GM19023 (cell line): ENCODE measurements around the gene ORC6.
"Not testable (repeated sequence)": the region's sequence is repeated elsewhere in the genome, so short reads cannot be mapped to it uniquely, and the experiment has no call there.

ENCODE experiments used
- ATAC-seq: cut with Tn5 transposase; IDR thresholded peaks from one replicate; pipeline ENCODE4 v1.9.1; 2021; ENCODE audit warnings: mild to moderate bottlenecking, moderate library complexity; ENCODE audit not compliant: unreplicated experiment

ORC6 gene, protein sequence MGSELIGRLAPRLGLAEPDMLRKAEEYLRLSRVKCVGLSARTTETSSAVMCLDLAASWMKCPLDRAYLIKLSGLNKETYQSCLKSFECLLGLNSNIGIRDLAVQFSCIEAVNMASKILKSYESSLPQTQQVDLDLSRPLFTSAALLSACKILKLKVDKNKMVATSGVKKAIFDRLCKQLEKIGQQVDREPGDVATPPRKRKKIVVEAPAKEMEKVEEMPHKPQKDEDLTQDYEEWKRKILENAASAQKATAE

DNA sequence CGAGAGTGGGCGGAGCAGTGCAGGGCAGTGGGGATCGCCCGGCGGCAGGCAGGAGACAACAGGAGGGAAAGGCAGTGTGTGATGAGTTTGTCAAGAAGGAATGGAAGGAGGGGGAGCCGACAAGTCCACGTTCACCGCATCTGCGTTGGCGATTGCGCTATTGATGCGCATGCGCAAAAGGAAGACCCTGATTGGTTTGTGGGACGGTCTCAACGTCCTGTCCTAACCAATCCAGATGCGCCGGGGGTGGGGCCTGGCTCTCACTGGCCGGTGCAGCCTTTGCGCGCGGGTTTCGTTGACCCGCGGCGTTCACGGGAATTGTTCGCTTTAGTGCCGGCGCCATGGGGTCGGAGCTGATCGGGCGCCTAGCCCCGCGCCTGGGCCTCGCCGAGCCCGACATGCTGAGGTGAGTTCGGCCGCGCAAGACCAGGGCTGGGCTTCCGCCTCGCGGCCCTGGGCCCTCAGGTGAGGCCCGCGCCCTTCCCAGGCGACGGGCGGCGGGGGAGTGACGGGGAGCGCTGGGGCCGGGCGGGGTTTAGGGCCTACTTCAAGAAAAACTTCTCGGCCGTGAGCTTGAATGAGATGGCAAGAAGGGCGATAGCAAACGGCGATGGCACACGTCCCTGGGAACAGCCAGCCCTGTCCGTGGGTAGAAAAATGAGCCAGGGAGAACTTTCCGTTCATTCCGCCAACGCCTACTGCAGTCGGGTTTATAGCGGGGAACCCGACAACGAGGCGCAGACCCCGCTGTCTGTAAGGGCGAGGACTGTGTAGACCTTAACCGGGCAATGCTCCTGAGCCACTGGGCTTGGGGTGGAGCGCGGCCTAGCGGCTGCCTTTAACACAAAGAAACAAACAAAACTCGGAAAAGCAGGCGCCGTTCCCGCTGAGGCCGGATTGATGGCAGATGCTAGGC lies at the start of gene ORC6:
TSS of gene ORC6 (plus strand) at position 295 of the 916 bp plus-strand sequence. CDS start at position 342, 47 bp downstream.
- peak; percentile 77 for ATAC-seq

DNA sequence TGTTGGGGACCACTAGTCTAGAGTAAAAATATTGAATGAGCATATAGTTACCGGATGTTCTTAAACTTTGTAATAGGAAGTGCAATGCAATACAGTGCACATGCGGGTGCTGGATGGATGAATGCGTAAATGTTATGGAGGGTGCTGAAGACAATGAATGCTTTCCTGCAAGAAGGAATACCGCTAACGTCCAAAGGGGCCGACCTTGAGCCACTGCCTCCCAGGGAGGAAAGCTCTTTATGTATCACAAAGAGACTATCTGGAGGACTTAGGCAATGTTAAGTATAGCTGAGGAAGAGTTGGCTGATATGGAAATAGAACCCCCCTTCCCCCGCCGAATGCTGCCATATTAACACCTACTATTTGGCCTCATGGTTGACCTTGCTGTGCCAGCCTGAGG lies 40.8 kb upstream of the ORC6 start:
- no peak for ATAC-seq

DNA sequence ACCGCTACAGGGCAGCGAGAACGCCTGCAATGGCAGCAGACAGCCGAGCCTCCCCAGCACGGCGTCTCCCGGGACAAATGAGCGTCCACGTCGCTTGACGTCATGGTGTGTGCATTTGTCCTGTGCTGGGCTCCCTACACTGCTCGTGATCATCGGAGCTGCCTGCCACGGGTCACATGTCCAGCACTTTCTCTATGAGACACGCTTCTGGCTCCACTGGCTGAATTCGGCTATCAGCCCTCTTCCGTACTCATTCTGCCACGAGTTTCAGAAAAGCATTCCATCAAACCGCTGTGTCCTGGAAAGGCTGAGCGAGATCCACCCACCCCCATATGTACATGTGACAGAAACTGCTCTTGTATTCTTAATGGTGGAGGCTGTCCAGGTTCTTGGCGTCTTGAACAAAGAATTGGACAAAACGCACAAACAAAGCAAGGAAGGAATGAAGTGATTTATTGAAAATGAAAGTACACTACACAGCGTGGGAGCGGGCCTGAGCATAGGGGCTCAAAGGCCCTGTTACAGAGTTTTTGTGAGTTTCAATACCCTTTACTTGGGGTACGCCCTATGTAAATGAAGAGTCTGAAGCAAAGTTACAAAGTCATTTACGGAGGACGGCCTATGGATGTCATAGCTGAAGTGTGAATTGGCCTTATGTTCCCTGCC lies 39.7 kb upstream of the ORC6 start:
- ATAC-seq = no peak

GRCh38 chr16:46650254-46650623 lies 39.2 kb upstream of the ORC6 start:
- ATAC-seq = no peak

GRCh38 chr16:46651305-46651704 lies 38.2 kb upstream of the ORC6 start:
- ATAC-seq = no peak

- peak; percentile 89 for ATAC-seq
These were observed 30.5 kb upstream of the ORC6 start for GRCh38 chr16:46658925-46659324.

DNA sequence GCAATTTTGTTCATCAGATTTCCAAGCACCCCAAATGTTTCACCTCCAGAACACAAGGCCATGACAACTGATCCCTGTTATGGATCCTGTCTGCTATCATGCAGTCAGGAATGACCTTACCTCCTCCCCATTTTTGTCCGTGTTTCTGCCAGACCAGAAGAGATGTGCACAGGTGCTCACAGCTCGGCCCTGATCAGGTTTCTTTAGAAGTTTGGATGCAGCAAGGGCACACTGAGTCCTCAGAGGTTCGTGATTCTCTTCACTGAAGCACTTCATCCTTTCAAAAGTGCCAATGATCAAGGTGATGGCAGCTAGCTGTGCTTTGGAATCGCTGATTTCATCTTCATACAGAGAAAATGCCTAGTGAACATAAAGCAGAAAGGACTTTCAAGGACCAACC lies 27.3 kb upstream of the ORC6 start:
- no peak for ATAC-seq

GRCh38 chr16:46673320-46674013 lies 16.0 kb upstream of the ORC6 start:
- peak; percentile 84 for ATAC-seq

DNA sequence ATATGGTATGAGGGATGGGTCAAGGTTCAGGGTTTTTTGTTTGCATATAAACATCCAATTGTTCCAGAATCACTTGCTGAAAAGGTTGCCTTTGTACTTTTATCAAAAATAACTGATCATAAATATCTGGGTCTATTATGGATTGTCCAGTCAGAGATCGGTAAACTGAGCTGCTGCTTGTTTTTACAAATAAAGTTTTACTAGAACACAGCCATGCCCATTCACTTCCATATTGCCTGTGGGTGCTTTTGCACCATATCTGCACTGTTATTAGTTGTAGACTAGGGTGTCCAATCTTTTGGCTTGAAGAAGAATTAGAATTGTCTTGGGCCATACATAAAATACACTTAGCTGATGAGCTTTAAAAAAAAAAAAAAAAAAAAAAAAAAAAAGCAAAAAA lies 11.5 kb upstream of the ORC6 start:
- ATAC-seq = not testable (repeated sequence)

- not testable (repeated sequence) for ATAC-seq
These were observed 7.6 kb upstream of the ORC6 start for GRCh38 chr16:46681867-46682266.

- no peak for ATAC-seq
These were observed 2.5 kb upstream of the ORC6 start for GRCh38 chr16:46686815-46687473.

DNA sequence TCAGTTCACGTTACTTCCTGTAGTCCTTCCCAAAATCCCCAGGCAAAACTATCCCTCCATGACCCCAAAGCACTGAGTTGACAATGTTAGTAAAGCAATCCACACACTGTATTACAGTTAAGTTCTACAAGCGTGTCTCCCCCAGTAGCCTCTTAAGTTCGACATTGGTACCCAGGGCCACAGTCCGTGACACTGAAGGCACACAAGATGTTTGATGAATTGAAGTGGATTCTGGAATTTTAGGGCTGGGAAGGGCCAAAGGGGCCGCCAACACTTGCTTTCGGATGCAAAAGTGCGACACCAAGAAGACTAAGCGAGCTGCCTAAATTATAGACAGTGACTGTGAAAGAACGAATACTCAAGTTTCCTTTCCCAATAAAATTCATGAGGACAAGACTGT lies 2.0 kb upstream of the ORC6 start:
- no peak for ATAC-seq

DNA sequence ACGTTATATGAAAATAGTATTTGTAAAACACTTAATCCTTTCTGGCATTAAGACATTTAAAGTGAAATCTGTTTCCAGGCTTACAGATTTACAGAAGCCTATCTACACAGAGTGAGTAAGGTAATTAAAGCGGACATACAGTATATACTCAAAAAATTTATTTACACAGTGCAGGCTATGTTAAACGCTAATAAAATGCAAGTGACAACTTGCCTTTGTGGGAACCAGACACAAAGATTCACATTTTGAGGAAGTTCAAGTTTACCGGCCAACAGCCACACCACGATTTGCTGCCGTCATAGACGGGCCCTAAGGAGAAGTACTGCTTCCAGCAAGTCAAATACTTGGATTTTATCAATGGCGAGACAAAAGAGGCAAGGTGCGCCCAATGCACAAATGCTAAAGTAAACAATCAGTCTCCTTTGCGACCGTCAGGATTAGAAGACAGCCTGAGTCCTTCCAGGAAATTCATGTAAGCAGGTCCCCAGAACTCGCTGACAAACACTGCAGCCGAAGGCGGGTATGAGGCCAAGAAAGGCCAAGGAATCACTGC lies 1.3 kb upstream of the ORC6 start:
- no peak for ATAC-seq

GRCh38 chr16:46688654-46689364 lies 650 bp upstream of the ORC6 start, which contains the start of gene VPS35:
TSS of gene VPS35 (minus strand) at chr16:46689178. CDS start at chr16:46689133, 45 bp downstream.
- ATAC-seq = peak; percentile 83

GRCh38 chr16:46690281-46691178 lies 1.1 kb downstream of the ORC6 start:
- ATAC-seq = no peak

- no peak for ATAC-seq
These were observed 2.3 kb downstream of the ORC6 start for GRCh38 chr16:46691726-46692125.

DNA sequence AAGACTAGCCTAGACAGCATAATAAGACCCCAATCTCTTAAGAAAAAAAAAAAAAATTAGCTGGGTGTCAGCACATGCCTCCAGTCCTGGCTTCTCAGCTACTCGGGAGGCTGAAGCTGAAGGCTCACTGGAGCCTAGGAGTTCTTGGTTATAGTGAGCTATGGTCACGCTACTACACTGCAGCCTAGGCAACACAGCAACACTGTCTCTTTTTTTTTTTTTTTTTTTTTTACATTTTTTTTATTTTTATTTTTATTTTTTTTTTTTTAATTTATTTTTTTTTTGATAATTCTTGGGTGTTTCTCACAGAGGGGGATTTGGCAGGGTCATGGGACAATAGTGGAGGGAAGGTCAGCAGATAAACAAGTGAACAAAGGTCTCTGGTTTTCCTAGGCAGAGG lies 4.1 kb downstream of the ORC6 start:
- no peak for ATAC-seq

DNA sequence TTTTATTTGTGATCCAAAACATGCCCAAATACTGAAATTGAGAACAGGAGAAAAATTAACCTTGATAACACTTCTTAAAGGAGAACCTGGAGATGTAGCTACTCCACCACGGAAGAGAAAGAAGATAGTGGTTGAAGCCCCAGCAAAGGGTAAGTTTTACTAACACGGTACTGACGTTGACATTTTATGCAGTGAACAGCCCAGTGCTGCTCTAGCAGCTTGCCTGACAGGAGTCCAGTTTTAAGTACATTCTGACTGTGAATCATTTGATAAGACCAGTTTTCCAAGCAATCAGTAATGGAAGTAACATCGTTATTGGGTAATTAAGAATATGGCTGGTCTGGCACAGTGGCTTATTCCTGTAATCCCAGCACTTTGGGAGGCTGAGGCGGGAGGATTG lies 6.5 kb downstream of the ORC6 start:
- ATAC-seq = no peak
